ENCODE results near the gene CRYBG2. TPM values are rescaled to one million over a fixed set of nuclear protein-coding genes. Genes with fewer than 3 reads are reported as not detected.

Gene CRYBG2
- total and polyA plus RNA-seq, 2 of the 13 experiments (the other 11 are each of a cell fraction or from before 2014, with no cell fraction given) = 1.3 to 2.9 TPM

- no peak for TF ChIP-seq CSRNP2 (CRISPR knock-in tag; conservative IDR thresholded peaks at IDR 0.05; ENCODE audit: low read depth)
- no peak for TF ChIP-seq EHMT2 (IDR thresholded peaks at IDR 0.05; ENCODE audit: borderline replicate concordance, low read depth, low read length)
- no peak for TF ChIP-seq ZNF441 (CRISPR knock-in tag; IDR thresholded peaks at IDR 0.05; ENCODE audit: borderline replicate concordance)
- no peak for TF ChIP-seq FOXA3 (CRISPR knock-in tag; IDR thresholded peaks at IDR 0.05)
- TF ChIP-seq NFE2L2 (IDR thresholded peaks at IDR 0.05; ENCODE audit: low read length) = no peak
- TF ChIP-seq NR2F2 (IDR thresholded peaks at IDR 0.05; ENCODE audit: borderline replicate concordance, low read depth) = no peak
- TF ChIP-seq HMG20A (CRISPR knock-in tag; IDR thresholded peaks at IDR 0.05; ENCODE audit: borderline replicate concordance) = no peak
- no peak for TF ChIP-seq TEF (CRISPR knock-in tag; IDR thresholded peaks at IDR 0.05)
These were observed 66.1 kb downstream of the CRYBG2 start (continued) for GRCh38 chr1:26287811-26288210.

GRCh38 chr1:26287033-26287711 lies 66.8 kb downstream of the CRYBG2 start:
- ATAC-seq = no peak
- in situ Hi-C loops (cut with HindIII; ENCODE audit: extremely low pct_ligation_motif_present, low pct_unique_long_range_greater_than_20kb) (loop anchor here (5.0 kb wide), 1 partner anchor 75 kb away; no protein-coding TSS in a partner anchor), intact Hi-C loops (cut with micrococcal nuclease; ENCODE audit: unreplicated experiment) (no loop called here)
- H3K27ac ChIP-seq (ENCODE audit: extremely low read length, insufficient read depth, low read length) = no peak overlapping the region
- 89% methylated on average over 7 of the region's 8 CpGs for WGBS (ENCODE audit: low lambda C conversion rate)
- H3K9me3 ChIP-seq (ENCODE audit: low read length) = no peaks in the 10 kb centered on the region
- no peaks in the 10 kb centered on the region for H3K27me3 ChIP-seq (ENCODE audit: control insufficient read depth in 1 of 2, insufficient read depth in 2 of 2, low read length in 2 of 2)
- H4K20me1 ChIP-seq (ENCODE audit: insufficient read depth, low read length) = no peaks in the 10 kb centered on the region
- FAIRE-seq = no peak
- H3K36me3 ChIP-seq (replicated peaks in 1 of 2; ENCODE audit: control insufficient read depth in 1 of 2, insufficient read depth in 2 of 2, low read length in 2 of 2) = no peaks in the 10 kb centered on the region; a peak in 1 of 5 replicates
- TF ChIP-seq SKI (IDR thresholded peaks at IDR 0.05; ENCODE audit: partially characterized antibody) (no peak), MAFF (IDR thresholded peaks at IDR 0.05; ENCODE audit: low read depth, low read length) (no peak), ZNF20 (CRISPR knock-in tag; IDR thresholded peaks at IDR 0.05) (no peak), PPARG (CRISPR knock-in tag; conservative IDR thresholded peaks at IDR 0.05) (no peak)
- H2AFZ ChIP-seq (ENCODE audit: low read length) = no peak overlapping the region
- H3K4me3 ChIP-seq (replicated peaks in 1 of 3; ENCODE audit: insufficient read depth in 1 of 3, low read depth in 2 of 3, low read length in 3 of 3) = no peak overlapping the region
- ChIA-PET POLR2A (interaction anchor here (0.5 kb wide), 1 partner anchor 24 kb away, joined by 5 read pairs; no protein-coding TSS in a partner anchor), CTCF (ENCODE audit: low intra/inter-chr PET ratio, low total read pairs) (interaction anchor here (2.7 to 3.4 kb wide), 3 partner anchors 34 to 130 kb away, joined by 22 to 51 read pairs (median 22); no protein-coding TSS in a partner anchor)
- BruUV-seq (replicated peaks) = no TSS peak
- DNase-seq (ENCODE audit: low spot score) = no peak
- H3K9ac ChIP-seq (ENCODE audit: insufficient read depth, low read depth, low read length) = no peak overlapping the region
- no peaks in the 10 kb centered on the region for H3K79me2 ChIP-seq (ENCODE audit: insufficient read depth, low read length)
- H3K4me2 ChIP-seq (ENCODE audit: low read depth, low read length) = no peak overlapping the region
- H3K4me1 ChIP-seq (ENCODE audit: insufficient read depth, low read length) = no peaks in the 10 kb centered on the region
